Right forelimb (tissue), 1 donor: ENCODE measurements around the gene MPV17L.
"Not testable (repeated sequence)": the region's sequence is repeated elsewhere in the genome, so short reads cannot be mapped to it uniquely, and the experiment has no call there.

Source experiments
- DNase-seq: peaks from one replicate; pipeline ENCODE4 v3.0.0-alpha.2; 2018

MPV17L gene

GRCh38 chr16:15453296-15453695 is 57.7 kb downstream of the MPV17L start:
- not testable (repeated sequence) for DNase-seq

DNA sequence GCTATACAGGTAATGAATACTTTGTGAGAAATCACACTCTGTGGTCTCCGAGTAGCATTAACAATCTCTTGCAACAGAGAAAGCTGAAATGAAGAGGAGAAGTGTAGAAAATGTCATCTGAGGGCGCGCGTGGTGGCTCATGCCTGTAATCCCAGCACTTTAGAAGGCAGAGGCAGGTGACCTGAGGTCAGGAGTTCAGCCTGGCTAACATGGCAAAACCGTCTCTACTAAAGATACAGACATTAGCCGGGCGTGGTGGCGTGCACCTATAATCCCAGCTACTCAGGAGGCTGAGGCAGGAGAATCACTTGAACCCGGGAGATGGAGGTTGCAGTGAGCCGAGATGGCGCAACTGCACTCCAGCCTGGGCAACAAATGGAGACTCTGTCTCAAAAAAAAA is 59.4 kb downstream of the MPV17L start:
- not testable (repeated sequence) for DNase-seq

DNA sequence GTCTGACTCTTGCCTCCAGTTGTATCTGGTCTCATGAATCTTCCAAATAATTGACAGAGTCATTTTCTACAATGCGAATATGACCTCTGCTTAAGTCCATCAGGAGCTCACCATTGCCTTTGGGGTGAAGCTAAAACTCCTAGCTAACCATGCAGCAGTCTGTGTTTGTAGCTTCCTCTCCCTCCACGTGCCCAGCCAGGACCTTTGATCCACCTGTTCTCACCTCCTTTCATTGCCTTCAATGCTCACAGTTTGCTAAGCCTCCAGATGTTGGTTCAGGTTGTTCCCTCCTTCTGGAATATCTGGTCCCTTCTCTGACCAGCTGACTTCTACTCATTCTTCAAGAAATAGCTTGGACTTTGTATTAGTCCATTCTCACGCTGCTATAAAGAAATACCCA is 61.8 kb downstream of the MPV17L start:
- no peak for DNase-seq

DNA sequence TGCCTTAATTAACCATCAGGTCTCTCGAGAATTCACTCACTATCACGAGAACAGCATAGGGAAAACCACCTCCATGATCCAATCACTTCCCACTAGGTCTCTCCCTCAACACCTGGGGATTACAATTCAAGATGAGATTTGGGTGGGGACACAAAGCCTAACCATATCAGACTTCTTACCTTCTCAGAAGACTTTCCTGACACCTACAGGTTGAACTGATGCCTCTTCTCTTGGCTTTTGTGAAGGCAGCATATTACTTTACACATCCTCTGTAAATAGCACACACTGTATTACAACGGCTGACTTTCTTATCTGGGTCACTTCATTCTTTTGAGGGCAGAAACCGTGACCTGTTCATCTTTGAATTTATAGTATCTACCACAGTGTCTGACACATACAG is 62.4 kb downstream of the MPV17L start:
- DNase-seq: no peak

DNA sequence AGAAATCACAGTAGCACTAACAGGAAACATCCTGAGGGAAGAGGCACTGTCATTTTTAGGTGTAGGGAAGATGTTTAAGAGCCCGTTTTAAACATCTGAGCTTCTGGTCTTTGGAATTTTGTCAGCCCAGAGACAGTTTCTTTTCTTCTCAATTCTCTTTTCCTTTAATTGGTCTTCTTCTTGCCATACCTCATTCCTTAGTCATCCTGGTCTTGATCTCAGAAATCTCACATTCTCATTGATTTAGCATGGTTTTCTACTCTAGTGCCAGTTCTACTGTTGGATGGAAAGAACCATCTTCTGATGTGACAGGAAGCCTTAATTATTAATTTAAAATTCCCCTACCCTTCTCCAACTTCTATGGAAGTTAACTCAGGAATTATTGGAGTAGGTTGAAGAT is 64.2 kb downstream of the MPV17L start:
- DNase-seq: no peak

- DNase-seq: no peak
Observed at GRCh38 chr16:15460601-15461000, 65.0 kb downstream of the MPV17L start.

GRCh38 chr16:15461376-15461775 is 65.8 kb downstream of the MPV17L start:
- no peak for DNase-seq
